Caco-2 (cell line): Measurements from ENCODE around the gene SPATC1L. TPM values are rescaled to one million over a fixed set of nuclear protein-coding genes. Genes with fewer than 3 reads are reported as not detected.

Source experiments
- Bru-seq: library from RNA; stranded (reverse); fragments of 400-500 nt; gene quantifications from one replicate; lab custom pipeline; 2021; lab: Mats Ljungman, UMichigan
- BruChase-seq, 2 experiments: library from RNA; stranded (reverse); fragments of 400-500 nt; gene quantifications; one replicate each; lab custom pipeline; 2021; lab: Mats Ljungman, UMichigan
- BruUV-seq: library from RNA; stranded (reverse); fragments of 400-500 nt; replicated peaks from 2 replicates; lab custom pipeline; 2021; lab: Mats Ljungman, UMichigan
- CTCF ChIA-PET: fragments of 300-600 bp; sonication (Branson Sonifier 250); formaldehyde crosslinking; loops from one replicate; lab custom pipeline; 2022; ENCODE audit warnings: antibody characterized with exemption; lab: Charles Lee
- POLR2A ChIA-PET: fragments of 300-600 bp; sonication (Branson Sonifier 250); formaldehyde crosslinking; loops from one replicate; lab custom pipeline; 2022; ENCODE audit warnings: antibody characterized with exemption; lab: Charles Lee
- DNase-seq, 2 experiments: peaks; one replicate each; pipeline versions ENCODE4 v3.0.0 to v3.0.0-alpha.2; 2020 to 2022
- H3K27me3 ChIP-seq: replicated peaks from 2 replicates; pipeline ENCODE4 v1.6.0; 2011; ENCODE audit warnings: low read length; ENCODE audit not compliant: control insufficient read depth, insufficient read depth
- H3K36me3 ChIP-seq: 2 replicates; pipeline ENCODE4 v1.5.1; 2011; ENCODE audit warnings: low read length; ENCODE audit not compliant: control insufficient read depth, insufficient read depth
- H3K4me1 ChIP-seq: fragments of 250-450 bp; sonication (Bioruptor Pico); 2 replicates; pipeline ENCODE4 v1.5.1; 2020; ENCODE audit warnings: mild to moderate bottlenecking
- H3K4me3 ChIP-seq: 2 replicates; pipeline ENCODE4 v1.5.1; 2011; ENCODE audit warnings: low read depth, mild to moderate bottlenecking, control low read depth, low read length
- H3K9me3 ChIP-seq: fragments of 250-450 bp; sonication (Bioruptor Pico); 2 replicates; pipeline ENCODE4 v1.5.1; 2020; ENCODE audit warnings: mild to moderate bottlenecking, moderate library complexity
- H3K27ac Mint-ChIP-seq: one replicate; pipeline ENCODE4 v1.8.0; 2022; ENCODE audit warnings: mixed read lengths; ENCODE audit not compliant: unreplicated experiment
- H3K27me3 Mint-ChIP-seq: one replicate; pipeline ENCODE4 v1.8.0; 2022; ENCODE audit warnings: mixed read lengths; ENCODE audit not compliant: insufficient read depth, unreplicated experiment
- H3K36me3 Mint-ChIP-seq: one replicate; pipeline ENCODE4 v1.8.0; 2022; ENCODE audit warnings: mild to moderate bottlenecking, mixed read lengths; ENCODE audit not compliant: insufficient read depth, unreplicated experiment
- H3K4me1 Mint-ChIP-seq: one replicate; pipeline ENCODE4 v1.8.0; 2022; ENCODE audit warnings: low read depth, mixed read lengths; ENCODE audit not compliant: unreplicated experiment
- H3K4me3 Mint-ChIP-seq: one replicate; pipeline ENCODE4 v1.8.0; 2022; ENCODE audit warnings: mild to moderate bottlenecking, moderate library complexity, mixed read lengths; ENCODE audit not compliant: unreplicated experiment
- H3K9me3 Mint-ChIP-seq: one replicate; pipeline ENCODE4 v1.8.0; 2022; ENCODE audit warnings: mixed read lengths; ENCODE audit not compliant: unreplicated experiment
- intact Hi-C: fragments of 100-400 bp; cut with micrococcal nuclease; formaldehyde crosslinking; loops from one replicate; pipeline ENCODE4 v1.10.0; 2022; ENCODE audit not compliant: unreplicated experiment
- long read RNA-seq: library from polyadenylated mRNA; stranded (forward); transcript quantifications from one replicate; pipeline ENCODE4 v2.0.0, GENCODE V29; 2022
- total RNA-seq: library from RNA; stranded (reverse); gene quantifications from 2 replicates; pipeline ENCODE4 v1.2.3, GENCODE V29; 2022
- TF ChIP-seq, protein P1 (sequence below), 2 experiments: fragments of 200-600 bp in 1 of 2; IDR thresholded peaks; 1 replicate in 1 of 2; 2 replicates in 1 of 2; pipeline versions ENCODE4 v1.5.1 to v1.8.0; 2011 to 2022; ENCODE audit warnings: antibody characterized with exemption in 1 of 2, control low read depth in 1 of 2, inconsistent platforms in 1 of 2, low read depth in 1 of 2, low read length in 1 of 2, mild to moderate bottlenecking in 1 of 2, moderate library complexity in 1 of 2; ENCODE audit not compliant: insufficient read depth in 1 of 2, severe bottlenecking in 1 of 2, unreplicated experiment in 1 of 2

The SPATC1L gene
- total RNA-seq = 3.1 and 4.6 TPM in 2 replicates
- percentile 26 among the genes with signal in this experiment for Bru-seq, nascent RNA
- BruChase-seq, experiment 1, labeled RNA remaining after a 2-hour chase = percentile 29 among the genes with signal in this experiment
- percentile 29 among the genes with signal in this experiment for BruChase-seq, experiment 2, labeled RNA remaining after a 6-hour chase
- long read RNA-seq, transcript SPATC1L-202 (4 exons, 1,182 nt) = major isoform, 7 of 7 reads
- long read RNA-seq, partial matches to known transcripts = 0 of 7 reads
- long read RNA-seq, other reads (novel, unspliced or antisense) = 0 of 7 reads

DNA sequence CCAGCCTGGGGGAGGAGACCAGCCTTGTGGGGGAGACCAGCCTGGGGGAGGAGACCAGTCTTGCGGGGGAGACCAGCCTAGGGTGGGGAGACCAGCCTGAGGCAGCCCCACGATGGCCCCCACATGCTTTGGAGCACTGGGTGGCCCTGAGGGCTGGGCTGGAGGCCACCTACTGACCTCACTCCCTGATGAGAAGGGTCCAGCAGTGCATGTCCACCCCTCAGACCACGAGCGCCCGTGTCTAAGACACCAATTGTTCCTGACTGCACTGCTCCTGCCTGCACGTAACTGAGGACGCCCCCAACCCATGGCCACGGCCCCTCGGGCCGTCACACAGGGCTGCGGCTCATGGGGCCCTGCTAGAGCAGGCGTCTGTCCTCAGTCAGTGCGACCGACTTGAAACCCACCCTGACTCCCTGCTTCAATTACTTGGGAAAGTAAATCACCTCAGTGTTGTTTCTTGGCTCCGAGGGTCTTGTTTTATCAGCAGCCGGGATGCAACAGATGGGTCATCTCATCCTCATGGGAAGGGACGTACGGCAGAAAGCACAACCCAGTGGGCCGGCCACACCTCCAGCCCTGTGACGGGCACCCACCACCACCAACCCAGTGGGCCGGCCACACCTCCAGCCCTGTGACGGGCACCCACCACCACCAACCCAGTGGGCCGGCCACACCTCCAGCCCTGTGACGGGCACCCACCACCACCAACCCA is at the start of gene SPATC1L:
Gene SPATC1L, minus strand, starts transcription at position 550 of the 715 bp plus-strand sequence. CDS start 1,643 bp downstream, outside the sequence.
- Histone ChIP-seq H3K4me1 (peaks cover 7% of the 10 kb centered on the region), H3K36me3 (0 out of 2 replicates have a peak, but pooled peaks cover 1% of the 10 kb centered on the region), H3K4me3 (peak within 1 kb of the TSS; percentile 44), H3K27me3 (no peaks in the 10 kb centered on the region), H3K9me3 (no peaks in the 10 kb centered on the region)
- CTCF ChIA-PET = no interaction called here
- H3K27me3 Mint-ChIP-seq = no peaks in the 10 kb centered on the region
- no peak for DNase-seq
- intact Hi-C loops = no loop called here
- POLR2A ChIA-PET = no interaction called here
- peaks cover 18% of the 10 kb centered on the region for H3K4me1 Mint-ChIP-seq
- H3K4me3 Mint-ChIP-seq = peak within 1 kb of the TSS; percentile 62
- TF ChIP-seq, protein P1, sequence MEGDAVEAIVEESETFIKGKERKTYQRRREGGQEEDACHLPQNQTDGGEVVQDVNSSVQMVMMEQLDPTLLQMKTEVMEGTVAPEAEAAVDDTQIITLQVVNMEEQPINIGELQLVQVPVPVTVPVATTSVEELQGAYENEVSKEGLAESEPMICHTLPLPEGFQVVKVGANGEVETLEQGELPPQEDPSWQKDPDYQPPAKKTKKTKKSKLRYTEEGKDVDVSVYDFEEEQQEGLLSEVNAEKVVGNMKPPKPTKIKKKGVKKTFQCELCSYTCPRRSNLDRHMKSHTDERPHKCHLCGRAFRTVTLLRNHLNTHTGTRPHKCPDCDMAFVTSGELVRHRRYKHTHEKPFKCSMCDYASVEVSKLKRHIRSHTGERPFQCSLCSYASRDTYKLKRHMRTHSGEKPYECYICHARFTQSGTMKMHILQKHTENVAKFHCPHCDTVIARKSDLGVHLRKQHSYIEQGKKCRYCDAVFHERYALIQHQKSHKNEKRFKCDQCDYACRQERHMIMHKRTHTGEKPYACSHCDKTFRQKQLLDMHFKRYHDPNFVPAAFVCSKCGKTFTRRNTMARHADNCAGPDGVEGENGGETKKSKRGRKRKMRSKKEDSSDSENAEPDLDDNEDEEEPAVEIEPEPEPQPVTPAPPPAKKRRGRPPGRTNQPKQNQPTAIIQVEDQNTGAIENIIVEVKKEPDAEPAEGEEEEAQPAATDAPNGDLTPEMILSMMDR (IDR thresholded peaks at IDR 0.05; ENCODE audit: insufficient read depth in 1 of 2, low read depth in 1 of 2, low read length in 1 of 2, severe bottlenecking in 1 of 2, unreplicated experiment in 1 of 2) = no peak
- H3K27ac Mint-ChIP-seq = peak within 1 kb of the TSS; percentile 48
- BruUV-seq = no TSS peak
- H3K9me3 Mint-ChIP-seq = no peaks in the 10 kb centered on the region
- H3K36me3 Mint-ChIP-seq = peaks cover 20% of the 10 kb centered on the region

DNA sequence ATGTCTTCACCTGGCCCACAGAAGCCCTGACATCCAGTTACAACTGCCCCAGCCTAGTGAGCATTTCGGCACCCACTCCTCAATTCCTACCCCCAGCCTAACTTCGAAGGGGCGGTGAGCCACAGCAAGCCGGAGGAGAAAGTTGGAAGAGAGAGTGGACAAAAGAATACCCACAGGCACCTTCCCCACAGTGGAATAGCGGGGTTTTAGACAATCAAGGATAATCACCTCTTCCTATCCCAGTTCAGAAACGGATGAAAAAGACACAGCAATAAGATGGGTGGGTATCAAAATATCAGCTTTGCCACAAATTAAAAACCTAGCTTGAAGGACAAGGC is 45.6 kb upstream of the SPATC1L start:
- ChIA-PET POLR2A (interaction anchor here (0.6 kb wide), 1 partner anchor 93 kb away, joined by 3 read pairs; no protein-coding TSS in a partner anchor), CTCF (interaction anchor here (0.6 to 1.1 kb wide), 3 partner anchors 13 to 95 kb away, joined by 4 to 5 read pairs (median 4); no protein-coding TSS in a partner anchor)
- no peaks in the 10 kb centered on the region for H3K9me3 ChIP-seq
- TF ChIP-seq, protein P1 (IDR thresholded peaks at IDR 0.05; ENCODE audit: insufficient read depth in 1 of 2, low read depth in 1 of 2, low read length in 1 of 2, severe bottlenecking in 1 of 2, unreplicated experiment in 1 of 2) = no peak
- peak overlapping the region; percentile 93 for H3K4me3 ChIP-seq
- H3K4me3 Mint-ChIP-seq = peak overlapping the region; percentile 93
- intact Hi-C loops = loop anchor here (5.0 to 10.0 kb wide), 2 partner anchors 85 to 92 kb away; partner anchors contain the start of genes C21orf58 and PCNT
- H3K36me3 ChIP-seq = no peaks in the 10 kb centered on the region
- H3K4me1 Mint-ChIP-seq = peaks cover 26% of the 10 kb centered on the region
- peaks cover 75% of the 10 kb centered on the region for H3K36me3 Mint-ChIP-seq
- H3K4me1 ChIP-seq = peaks cover 25% of the 10 kb centered on the region
- no peaks in the 10 kb centered on the region for H3K27me3 ChIP-seq
- H3K9me3 Mint-ChIP-seq = no peaks in the 10 kb centered on the region
- DNase-seq = no peak
- no peaks in the 10 kb centered on the region for H3K27me3 Mint-ChIP-seq
- H3K27ac Mint-ChIP-seq = peak overlapping the region; percentile 99
- no TSS peak for BruUV-seq
